Activated T-helper 1 cell treated with Interleukin-2 at 50 U/mL for 16 hours (primary cell): Measurements from ENCODE around the gene FPGS.
"Not testable (repeated sequence)": the region's sequence is repeated elsewhere in the genome, so short reads cannot be mapped to it uniquely, and the experiment has no call there.

ENCODE experiments used
- DNase-seq: peaks from one replicate; pipeline ENCODE4 v3.0.0-alpha.2; 2020; ENCODE audit warnings: low read depth

FPGS gene

DNA sequence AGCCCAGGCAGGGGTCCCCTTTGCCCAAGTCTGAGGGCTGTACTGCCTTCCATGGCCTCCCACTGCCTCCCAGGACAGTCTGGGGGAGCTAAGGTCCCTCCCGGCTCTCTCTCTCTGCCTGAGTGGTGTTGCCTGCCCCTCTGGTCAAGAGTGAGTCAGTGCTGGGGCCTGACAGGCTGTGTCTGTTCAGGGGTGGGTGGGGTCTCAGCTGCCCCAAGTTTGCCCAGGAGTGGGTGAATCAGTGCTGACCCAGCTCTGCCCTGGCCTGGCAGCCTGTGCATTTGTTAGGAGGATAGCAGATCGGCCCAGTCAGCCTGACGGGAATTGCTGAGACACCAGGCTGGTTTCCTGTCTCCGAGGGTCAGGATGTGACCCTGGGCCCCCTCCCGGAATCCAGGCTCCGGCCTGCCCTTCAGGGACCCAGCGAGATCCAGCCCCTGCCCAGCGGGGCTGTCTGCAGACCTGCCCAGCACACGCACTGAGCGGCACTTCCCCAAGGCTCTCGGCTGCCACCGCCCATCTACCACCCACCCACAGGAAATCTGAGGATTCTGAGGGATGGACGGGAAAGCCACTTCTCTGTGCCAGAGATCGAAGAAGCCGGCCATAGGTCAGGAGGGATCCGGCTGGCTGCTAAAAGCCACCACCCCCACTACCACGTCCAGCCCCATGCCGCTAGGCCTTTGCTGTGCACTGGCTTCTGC lies 35.8 kb downstream of the FPGS start:
- DNase-seq: no peak

DNA sequence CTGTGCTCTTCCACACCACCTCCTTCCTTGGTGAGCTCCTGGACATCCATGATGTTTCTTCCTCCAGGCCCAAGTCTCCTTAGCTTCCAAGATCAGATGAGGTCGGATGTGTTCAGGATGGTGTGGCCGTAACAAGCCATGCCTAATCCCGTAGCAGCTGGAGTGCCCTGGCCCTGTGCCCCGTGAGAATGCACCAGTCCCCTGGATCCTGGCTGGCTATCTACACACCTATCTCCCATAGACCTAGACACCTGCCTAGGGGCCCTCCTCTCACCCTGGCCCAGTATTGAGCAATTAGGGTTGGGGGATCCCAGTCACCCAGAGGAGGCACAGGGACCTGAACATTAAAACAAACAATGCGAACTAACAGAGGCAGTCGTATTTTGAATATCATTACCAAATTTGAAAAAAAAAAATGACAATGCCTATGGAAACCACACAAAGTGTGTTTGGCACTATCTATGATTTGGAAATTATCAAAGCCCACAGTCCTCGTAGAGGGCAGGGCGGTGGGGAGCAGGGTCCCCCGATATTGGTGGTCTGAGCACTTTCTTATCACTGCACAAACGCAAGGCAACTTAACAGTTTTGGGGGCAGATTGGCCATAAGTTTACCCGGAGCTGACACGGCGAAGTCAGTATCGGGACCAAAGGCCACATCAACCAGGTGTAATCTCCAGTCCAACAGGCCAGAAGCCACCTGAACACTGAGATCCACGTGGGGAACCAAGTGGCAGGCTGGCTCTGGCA lies 38.6 kb downstream of the FPGS start:
- DNase-seq: no peak

DNA sequence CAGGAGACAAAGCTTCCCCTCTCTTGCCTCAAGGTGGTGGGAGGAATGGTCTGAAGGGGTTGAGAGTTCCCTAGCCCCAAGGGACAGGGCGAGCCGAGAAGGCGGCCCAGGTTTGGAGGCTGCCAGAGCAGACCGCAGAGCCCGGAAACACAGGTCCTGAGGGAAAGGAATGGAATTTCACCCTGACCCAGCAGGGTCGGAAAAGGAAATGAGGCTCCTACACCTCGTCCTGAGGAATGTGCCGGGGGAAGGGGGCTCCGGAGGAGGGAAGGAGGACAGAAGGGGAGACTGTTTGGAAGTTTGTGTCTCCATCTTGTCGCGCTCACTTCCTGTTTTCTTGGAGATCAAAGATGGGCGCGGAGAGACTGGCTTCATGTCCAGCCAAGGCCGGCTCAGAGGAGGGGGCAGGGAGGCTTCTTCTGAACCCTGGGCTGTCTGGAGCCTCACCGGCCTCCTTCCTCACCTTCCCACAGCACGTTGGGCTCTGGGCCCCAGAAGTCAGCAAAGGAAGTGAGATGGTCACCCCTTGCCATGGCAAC lies 42.2 kb downstream of the FPGS start:
- DNase-seq: no peak

DNA sequence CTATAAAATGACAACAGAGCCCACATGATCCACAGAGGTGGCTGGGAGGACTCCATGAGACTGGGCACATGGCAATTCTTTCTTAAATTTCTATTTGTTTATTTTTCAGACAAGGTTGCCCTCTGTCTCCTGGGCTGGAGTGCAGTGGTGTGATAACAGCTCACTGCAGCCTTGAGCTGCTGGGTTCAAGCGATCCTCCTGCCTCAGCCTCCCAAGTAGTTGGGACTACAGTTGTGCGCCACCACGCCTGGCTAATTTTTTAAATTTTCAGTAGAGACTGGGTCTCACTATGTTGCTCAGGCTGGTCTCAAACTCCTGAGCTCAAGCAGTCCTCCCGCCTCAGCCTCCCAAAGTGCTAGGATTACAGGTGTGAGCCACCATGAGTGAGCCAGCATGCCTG lies 42.9 kb downstream of the FPGS start:
- not testable (repeated sequence) for DNase-seq

DNA sequence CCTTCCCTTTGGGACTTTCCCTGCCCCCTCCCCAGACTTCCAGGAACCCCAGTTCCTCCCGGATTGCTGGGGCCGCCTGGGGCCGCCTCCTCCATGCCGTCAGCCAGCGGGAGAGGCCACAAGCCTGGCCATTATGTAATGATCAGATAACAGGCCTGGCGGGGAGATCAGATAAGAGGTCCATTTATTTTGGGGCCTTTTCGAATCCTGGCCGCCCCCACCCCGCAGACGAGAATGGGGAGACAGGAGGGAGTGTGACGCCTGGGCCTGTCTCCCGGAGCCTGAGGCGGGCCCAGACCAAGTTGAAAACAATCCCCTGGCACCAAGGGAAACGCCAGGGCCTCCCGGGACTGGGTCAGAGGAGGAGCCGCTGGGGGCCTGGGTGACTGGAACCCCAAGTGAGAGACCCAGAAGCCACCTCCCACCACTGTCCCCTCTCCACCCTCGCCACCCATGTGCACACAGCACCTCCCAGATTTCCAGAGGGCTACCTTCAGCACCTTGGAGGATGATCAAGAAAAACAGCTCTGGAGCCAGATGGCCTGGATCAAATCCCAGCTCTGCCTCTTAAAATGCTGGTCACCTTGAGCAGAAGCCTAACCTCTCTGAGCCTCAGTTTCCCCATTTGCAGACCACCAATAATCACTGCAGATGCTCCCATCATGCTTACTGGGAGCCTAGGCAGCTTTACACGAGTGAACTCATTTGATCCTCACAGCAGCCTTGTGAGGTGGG lies 43.9 kb downstream of the FPGS start:
- DNase-seq: no peak

DNA sequence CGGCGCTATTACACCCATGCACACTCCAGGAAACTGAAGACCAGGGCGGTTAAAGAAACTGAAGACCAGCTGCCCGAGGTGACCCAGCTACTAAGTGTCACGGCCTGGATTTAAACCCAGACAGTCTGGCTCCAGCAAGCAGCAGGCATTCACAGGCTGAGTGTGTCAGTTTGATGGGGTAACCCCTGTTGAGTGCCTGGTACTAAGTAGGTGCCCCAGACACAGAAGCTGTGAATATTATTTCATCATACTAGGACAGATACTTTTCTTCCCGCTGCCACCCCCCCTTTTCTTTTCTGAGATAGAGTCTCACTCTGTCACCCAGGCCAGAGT lies 44.5 kb downstream of the FPGS start:
- DNase-seq: no peak

DNA sequence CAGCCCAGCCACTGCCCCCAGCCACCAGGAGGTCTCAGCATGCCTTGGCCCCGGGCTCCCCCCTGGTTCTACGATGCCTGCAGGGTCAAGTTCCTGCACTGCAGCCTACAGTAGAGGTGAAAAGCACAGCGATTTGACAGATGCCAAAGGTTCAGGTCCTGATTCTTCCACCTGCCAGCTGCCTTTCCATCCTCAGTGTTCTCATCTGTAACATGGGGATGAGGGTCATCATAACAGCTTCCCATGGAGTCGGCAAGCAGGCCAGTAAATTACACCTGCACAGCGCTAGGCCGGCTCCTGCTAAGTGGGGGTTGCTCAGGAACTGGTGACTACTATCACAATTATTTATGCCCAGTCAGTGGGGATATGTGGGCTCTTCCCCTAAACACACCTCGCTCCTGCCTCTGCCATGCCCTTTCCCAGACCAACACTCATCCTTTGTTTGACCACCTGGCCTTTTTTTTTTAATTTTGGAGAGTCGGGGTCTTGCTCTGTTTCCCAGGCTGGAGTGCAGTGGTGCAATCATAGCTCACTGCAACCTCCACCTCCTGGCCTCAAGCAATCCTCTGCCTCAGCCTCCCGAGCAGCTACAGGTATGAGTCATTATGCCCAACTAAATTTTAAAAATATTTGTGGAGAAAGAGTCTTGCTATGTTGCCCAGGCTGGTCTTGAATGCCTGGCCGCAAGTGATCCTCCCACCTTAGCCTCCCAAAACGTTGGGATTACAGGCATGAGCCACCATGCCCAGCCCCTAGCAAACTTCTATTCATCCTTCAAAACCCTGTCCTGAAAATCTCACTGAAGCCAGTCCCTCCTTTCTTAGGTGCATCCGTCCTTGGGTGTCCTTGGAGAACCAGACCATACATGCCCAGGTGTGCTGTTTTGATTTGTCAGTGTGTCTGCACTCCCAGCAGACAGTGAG lies 45.4 kb downstream of the FPGS start:
- DNase-seq: no peak

DNA sequence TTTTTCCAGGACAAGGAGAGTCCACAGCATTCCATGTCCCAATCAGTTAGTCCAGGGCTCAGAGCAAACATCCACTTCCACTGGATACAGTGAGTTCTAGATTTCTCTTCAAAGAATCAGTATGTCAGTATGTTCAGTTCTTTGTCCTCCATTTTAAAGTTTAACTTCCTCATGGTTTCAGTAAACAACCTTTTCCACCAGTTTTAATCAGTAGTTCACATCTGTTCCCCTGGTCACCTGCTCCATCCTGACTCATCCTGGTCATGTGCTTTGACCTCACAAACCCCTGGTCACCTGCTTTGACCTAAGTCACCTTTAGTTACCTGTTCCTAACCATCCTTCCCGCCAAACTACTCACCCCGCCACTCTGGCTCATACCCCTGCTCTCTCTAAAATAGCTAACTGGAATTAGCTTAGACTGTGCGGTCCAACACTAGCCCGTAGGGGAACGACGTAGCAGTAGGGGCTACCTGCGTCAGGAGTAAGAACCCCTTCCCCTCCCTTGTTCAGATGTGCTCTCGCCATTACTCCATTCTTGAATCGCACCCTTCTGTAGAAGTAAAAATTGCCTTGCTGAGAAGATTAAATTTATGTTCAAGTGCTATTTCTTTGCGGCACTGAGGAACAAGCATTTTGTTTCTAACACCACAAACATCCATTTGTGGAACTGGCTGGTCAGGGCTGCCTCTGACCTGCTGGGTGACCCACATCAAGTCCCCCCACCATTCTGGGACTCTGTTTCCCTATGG lies 46.2 kb downstream of the FPGS start:
- no peak for DNase-seq

DNA sequence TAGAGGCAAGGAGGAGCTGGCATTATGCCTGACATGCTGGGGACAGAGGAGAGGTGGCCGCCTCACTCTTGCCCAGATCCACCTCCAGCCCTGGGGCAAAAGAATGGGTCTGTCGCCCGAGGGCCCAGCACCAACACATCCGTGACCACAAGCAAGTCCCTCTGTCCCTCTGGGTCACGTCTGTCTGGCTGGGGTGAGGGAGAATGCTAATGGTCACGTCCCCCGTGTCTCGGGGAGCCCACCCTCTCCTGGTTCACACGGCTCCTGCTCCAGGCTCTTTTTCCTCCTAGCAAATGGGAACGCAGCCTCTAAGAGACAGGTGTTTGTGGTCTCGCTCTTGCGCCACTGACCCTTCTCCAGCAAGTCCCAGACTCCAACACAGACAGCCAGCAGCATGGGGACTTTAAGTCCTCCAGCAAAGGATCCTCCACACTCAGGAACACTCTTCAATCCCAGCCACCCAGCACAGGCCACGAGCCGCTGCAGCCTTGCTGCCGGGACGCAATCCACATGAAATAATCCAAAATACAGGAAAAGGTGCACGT lies 47.7 kb downstream of the FPGS start:
- DNase-seq: no peak

DNA sequence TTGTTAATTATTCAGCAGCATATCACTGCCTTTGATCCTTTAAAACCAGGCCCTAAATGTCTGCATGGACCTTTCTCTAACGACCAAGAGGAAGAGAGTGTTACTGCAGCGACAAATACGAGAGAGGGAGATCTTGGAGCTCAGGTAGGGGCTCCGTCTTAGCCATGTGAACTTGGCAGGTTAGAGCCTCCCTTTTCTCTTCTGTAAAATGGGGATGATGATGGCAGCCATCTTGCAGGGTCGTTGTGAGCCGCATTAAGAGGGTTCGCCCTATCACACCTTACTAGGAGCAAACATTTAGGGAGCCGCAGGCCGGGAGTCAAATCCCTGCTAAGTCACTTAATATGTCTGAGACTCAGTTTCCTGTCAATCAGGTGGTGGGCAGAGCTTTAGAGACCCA lies 50.1 kb downstream of the FPGS start:
- no peak for DNase-seq

DNA sequence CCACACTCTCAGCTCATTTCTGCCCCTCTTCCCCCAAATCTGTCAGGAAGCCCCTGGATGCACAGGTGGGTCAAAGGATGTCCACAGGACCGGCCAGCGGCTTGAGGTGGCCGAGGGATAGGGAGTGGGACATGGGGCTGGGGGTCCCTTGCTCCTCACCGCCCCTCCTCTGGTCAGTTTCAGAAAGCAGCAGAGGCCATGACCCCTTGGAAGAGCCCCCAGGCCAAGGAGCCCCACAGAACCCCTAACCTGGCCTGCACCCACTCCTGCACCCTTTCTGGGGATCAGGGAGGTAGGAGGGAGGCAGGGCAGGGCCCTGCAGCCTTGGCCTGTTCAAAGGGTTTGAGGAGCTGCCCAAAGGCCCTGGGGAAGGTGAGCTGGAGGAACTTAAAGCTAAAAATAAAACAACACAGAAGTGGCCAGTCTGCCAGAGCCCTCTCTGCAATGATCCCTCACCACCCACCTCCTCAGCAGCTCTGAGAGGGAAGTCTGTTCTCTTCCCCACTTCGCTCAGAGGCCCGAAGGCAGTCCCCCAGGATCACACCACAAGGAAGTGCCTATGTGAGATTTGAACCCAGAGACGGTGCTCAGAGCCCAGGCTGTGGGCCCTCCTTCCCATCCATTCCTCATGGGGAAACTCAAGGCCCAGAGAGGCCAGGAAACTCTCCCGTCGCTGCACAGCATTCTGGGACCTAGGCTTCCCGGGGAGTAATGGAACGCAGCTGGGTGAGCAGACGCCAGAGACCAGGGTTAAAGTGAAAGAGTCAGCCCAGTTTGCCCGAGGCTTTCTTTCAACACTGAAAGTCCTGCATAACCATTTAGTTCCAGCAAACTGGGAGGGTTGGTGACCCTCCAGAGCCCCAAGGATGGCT lies 50.9 kb downstream of the FPGS start:
- DNase-seq: no peak

DNA sequence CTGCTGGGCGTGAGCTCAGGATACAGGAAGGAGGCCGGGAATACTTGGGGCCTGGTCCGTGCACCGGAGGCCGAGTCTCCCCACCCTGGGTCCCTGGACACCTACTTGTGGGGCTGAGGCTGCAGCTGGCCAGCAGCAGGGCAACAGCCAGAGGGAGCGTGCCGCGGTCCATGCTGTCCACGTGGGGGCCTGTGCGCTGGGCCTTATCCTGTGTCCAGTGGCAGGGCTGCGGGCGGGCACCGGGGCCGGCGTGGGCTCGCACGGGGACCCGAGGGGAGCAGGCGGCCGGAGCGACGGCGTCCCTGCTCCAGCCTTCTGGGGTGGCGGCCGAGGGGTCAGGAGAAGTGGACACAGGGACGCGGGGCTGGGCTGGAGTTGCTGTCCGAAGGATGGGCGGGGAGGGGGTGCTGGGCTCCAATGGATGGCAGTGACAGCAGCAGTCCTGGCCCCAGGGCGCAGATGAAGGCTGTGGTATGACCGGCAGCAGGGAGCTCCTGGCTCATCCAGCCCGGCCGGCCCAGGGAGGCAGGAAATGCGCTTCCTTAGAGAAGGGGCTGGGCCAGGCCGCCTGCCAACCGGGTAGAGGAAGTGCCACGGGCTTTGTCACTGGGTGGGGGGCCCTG lies 51.6 kb downstream of the FPGS start, which contains the start of gene ENG:
TSS of gene ENG (minus strand) at position 475 of the 623 bp plus-strand sequence. CDS start at position 172, 303 bp downstream.
- DNase-seq: no peak

DNA sequence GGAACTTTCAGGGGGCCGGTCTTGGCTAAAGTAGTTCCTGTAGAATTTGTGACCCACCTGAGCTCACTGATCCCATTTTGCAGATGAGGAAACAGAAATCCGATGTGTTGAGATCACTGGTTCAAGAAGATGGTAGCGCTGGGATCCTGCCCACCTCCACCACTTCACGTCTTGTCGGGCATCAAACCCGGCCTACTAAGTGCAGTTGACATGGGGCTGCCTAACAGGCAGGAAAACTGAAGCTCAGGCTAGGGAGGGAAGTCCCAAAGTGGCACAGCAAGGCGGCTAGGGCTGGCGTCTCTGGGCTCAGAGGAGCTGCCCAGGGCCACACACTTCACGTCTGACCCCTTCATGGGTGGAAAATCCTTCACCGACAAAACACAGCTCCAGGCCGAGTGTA lies 52.3 kb downstream of the FPGS start:
- DNase-seq: no peak

DNA sequence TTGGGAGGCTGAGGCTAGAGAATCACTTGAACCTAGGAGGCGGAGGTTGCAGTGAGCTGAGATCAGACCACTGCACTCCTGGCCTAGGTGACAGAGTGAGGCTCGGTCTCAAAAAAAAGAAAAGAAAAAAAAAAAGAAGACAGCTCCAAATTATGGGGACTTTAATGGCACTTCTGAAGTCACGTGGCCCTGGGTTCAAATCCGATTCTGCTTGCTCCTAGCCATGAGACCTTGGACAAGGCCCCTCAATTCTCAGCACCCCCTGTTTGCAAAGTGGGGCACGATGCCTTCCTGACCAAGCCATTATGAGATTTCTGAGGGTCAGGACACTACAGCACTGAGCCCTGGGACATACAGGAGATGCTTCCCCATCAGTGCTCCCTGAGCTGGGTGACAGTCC lies 52.8 kb downstream of the FPGS start:
- no peak for DNase-seq

DNA sequence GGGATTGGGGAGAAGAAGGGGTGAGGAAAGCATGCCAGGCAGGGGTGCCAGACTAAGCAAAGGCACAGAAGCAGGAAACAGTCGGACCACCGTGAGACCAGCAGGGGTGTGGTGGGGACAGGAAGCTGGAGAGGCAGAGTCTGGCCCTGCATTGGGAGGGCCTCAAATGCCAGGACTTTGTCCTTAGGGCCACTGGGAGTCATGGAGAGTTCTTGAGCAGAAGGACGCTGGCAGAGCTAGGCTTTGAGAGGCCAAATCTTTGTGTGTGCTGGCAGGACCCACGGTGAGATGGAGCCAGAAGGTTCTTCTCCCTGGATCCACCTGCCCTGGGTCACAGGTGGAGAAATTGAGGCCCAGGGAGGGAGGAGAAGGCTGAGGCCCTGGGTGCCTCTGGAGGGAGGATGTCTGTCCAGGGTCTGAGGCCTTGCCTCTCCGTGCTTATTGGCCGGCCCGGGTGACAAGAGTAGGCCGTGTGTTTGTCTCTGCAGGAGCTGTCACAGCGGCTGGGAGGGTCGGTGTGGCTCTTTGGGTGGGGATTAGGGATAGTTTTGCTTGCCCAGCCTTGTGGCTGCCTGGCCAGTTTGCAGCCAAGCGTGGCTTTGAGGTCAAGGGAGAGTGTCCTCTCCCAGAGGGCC lies 53.5 kb downstream of the FPGS start:
- DNase-seq: no peak

DNA sequence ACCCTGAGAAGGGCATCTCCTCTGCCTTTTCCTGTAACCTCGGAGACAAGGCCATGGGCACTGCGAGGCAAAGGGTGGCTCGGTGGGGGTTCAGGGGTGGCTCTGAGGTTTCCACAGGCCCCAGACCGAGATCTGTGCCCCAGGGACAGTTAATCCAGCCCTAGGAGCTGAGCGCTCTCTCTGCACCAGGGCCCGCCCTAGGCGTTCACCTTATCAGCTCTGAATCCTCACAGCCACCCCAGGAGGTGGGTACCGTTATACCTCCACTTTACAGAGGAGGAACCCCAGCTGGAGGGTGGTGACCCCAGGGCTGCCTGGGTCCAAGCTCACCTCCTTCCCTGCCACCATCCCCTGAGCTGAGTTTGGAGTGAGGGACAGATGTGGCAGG lies 54.0 kb downstream of the FPGS start:
- DNase-seq: no peak

DNA sequence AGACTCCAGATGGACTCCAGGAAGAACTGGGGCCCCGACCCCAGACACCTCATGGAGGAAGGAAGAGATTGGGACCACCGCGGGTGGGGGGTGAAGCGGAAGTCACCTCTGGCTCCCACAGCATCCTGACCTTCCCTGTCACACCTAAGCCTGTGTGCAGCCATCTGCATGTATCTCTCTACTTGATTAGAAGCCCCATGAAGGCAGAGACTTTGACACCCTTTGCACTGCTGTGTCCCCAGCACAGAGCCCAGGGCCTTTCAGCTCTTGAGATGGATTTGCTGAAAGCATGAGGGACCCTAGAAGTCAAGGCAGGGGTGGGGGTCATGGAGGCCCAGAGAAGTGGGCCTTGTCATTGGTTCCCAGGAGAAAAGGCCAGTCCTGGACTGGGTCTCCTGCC lies 54.6 kb downstream of the FPGS start:
- no peak for DNase-seq

DNA sequence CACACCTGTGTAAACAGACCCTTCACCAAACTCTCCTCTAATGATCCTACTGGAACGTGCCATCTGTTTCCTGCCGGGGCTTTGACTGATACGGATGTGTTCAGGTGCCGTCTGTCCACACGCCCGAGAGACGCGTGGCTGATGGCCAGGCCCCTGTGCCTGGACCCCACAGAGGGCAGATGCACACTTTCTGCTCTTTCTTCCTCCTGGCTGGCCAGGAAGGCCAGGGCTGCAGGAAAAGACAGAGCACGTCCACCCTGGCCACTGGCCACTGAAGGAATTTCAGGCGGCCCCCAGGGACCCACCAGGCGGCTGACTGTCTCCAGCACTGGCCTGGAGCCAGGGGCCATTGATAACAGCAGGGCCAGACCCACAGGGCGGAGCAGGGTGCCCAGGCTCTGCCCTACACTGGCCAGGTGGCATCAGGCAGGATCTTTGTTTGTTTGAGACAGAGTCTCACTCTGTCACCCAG lies 55.4 kb downstream of the FPGS start:
- DNase-seq: no peak

DNA sequence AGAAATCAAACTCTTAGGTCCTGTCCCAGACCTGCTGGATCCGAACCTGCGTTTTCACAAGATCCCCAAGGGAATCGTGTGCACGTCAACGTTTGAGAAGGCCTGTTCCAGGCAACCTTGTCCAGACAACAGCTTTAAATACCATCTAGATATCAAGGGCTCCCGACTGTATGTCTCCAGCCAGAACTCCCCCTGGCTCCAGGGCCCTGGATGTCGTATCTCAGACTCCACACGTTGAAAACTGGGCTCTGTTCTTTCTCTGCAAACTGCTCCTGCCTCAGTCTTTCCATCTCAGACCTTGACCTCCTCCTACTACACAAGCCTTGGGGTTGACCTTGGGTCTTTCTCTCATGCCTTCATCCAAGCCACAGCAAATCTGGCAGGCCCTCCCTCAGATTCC lies 57.6 kb downstream of the FPGS start:
- no peak for DNase-seq
